A549 (cell line): ENCODE results near the gene NR2F2. TPM values are rescaled to one million over a fixed set of nuclear protein-coding genes. Genes with fewer than 3 reads are reported as not detected.

ENCODE experiments used
- ATAC-seq, 2 experiments: fragments of 200-7000 bp in 1 of 2; fragments of >200 bp in 1 of 2; cut with Nextera tagmentation in 1 of 2; cut with Tn5 transposase in 1 of 2; 3 replicates each; pipeline versions ENCODE4 v1.8.0 to v1.9.1; 2018 to 2020; ENCODE audit warnings: mild to moderate bottlenecking in 1 of 2, moderate library complexity in 1 of 2
- CTCF ChIA-PET: fragments of 300-600 bp; sonication (Branson Sonifier 250); formaldehyde crosslinking; extraction: SDS; loops from one replicate; lab custom pipeline; 2021; ENCODE audit warnings: antibody characterized with exemption, inconsistent platforms; lab: Yijun Ruan, JAX
- POLR2A ChIA-PET: fragments of 350-600 bp; formaldehyde crosslinking; extraction: SDS; loops from one replicate; lab custom pipeline; 2021; ENCODE audit warnings: antibody characterized with exemption, inconsistent platforms; lab: Yijun Ruan, JAX
- DNase-seq, 2 experiments: peaks; one replicate each; pipeline versions ENCODE4 v3.0.0 to v3.0.0-alpha.2; 2011 to 2016; ENCODE audit warnings: low read depth in 1 of 2, low spot score in 1 of 2
- FAIRE-seq: peaks from 2 replicates; lab custom pipeline; 2011; peaks lifted over from hg19 to GRCh38; lab: Jason Lieb, UNC
- H3K27ac ChIP-seq, 2 experiments: fragments of >200 bp; sonication (Bioruptor Twin); formaldehyde crosslinking; 3 replicates each; pipeline ENCODE4 v1.5.1; 2016 to 2017
- H3K4me1 ChIP-seq: fragments of >200 bp; sonication (Bioruptor Twin); formaldehyde crosslinking; 3 replicates; pipeline ENCODE4 v1.6.1; 2016
- H3K4me2 ChIP-seq: fragments of >200 bp; sonication (Bioruptor Twin); formaldehyde crosslinking; 3 replicates; pipeline ENCODE4 v1.6.1; 2016
- H3K4me3 ChIP-seq: fragments of >200 bp; sonication (Bioruptor Twin); formaldehyde crosslinking; 3 replicates; pipeline ENCODE4 v1.5.1; 2016
- H3K9me3 ChIP-seq: fragments of >200 bp; sonication (Bioruptor Twin); formaldehyde crosslinking; 3 replicates; pipeline ENCODE4 v1.6.1; 2016
- CBX8 ChIP-seq: fragments of 200-600 bp; sonication (generic); IDR thresholded peaks from 2 replicates; pipeline ENCODE4 v1.6.1; 2016
- CHD2 ChIP-seq: fragments of 150-350 bp; IDR thresholded peaks from 2 replicates; pipeline ENCODE4 v1.6.1; 2014; ENCODE audit warnings: low read length; ENCODE audit not compliant: partially characterized antibody
- CHD4 ChIP-seq: fragments of 200-600 bp; sonication (generic); IDR thresholded peaks from 2 replicates; pipeline ENCODE4 v1.6.1; 2016; ENCODE audit warnings: antibody characterized with exemption, mild to moderate bottlenecking, borderline replicate concordance
- EHF ChIP-seq: fragments of 250-450 bp; sonication (Bioruptor Pico); IDR thresholded peaks from 2 replicates; pipeline ENCODE4 v1.5.0; 2020; ENCODE audit warnings: mild to moderate bottlenecking
- EHMT2 ChIP-seq: fragments of 200-600 bp; sonication (generic); IDR thresholded peaks from 2 replicates; pipeline ENCODE4 v1.6.1; 2016; ENCODE audit warnings: antibody characterized with exemption, low read depth, mild to moderate bottlenecking, moderate library complexity
- FOSB ChIP-seq: fragments of 250-450 bp; sonication (Bioruptor Pico); IDR thresholded peaks from 2 replicates; pipeline ENCODE4 v1.5.0; 2020; ENCODE audit warnings: mild to moderate bottlenecking, moderate library complexity
- FOXS1 ChIP-seq: fragments of 250-450 bp; sonication (Bioruptor Pico); IDR thresholded peaks from 2 replicates; pipeline ENCODE4 v1.5.0; 2020; ENCODE audit warnings: mild to moderate bottlenecking, moderate library complexity
- GATA3 ChIP-seq: IDR thresholded peaks from 2 replicates; pipeline ENCODE4 v1.6.1; 2012; ENCODE audit warnings: borderline replicate concordance
- HDAC2 ChIP-seq: fragments of 200-600 bp; sonication (generic); IDR thresholded peaks from 2 replicates; pipeline ENCODE4 v1.6.1; 2016
- HOXA7 ChIP-seq: fragments of 250-450 bp; sonication (Bioruptor Pico); IDR thresholded peaks from 2 replicates; pipeline ENCODE4 v1.5.0; 2020; ENCODE audit warnings: mild to moderate bottlenecking, moderate library complexity
- HOXB13 ChIP-seq: fragments of 250-450 bp; sonication (Bioruptor Pico); IDR thresholded peaks from 2 replicates; pipeline ENCODE4 v1.5.0; 2020; ENCODE audit warnings: low read depth, mild to moderate bottlenecking, moderate library complexity
- JUN ChIP-seq, 2 experiments: fragments of >200 bp; sonication (Bioruptor Twin); formaldehyde crosslinking; IDR thresholded peaks; 2 replicates in 1 of 2; 3 replicates in 1 of 2; pipeline ENCODE4 v1.6.1; 2016 to 2017
- JUNB ChIP-seq: fragments of >200 bp; sonication (Bioruptor Twin); formaldehyde crosslinking; IDR thresholded peaks from 2 replicates; pipeline ENCODE4 v1.6.1; 2016
- MAFK ChIP-seq: fragments of 450-650 bp; IDR thresholded peaks from 2 replicates; pipeline ENCODE4 v1.6.1; 2014; ENCODE audit not compliant: partially characterized antibody
- NR3C1 ChIP-seq: fragments of >200 bp; sonication (Bioruptor Twin); formaldehyde crosslinking; IDR thresholded peaks from 3 replicates; pipeline ENCODE4 v1.6.1; 2017
- POLR2A ChIP-seq: IDR thresholded peaks from 2 replicates; pipeline ENCODE4 v1.6.1; 2012; ENCODE audit warnings: mild to moderate bottlenecking, low read length
- POLR2AphosphoS2 ChIP-seq: conservative IDR thresholded peaks from 2 replicates; pipeline ENCODE4 v1.6.1; 2012; ENCODE audit warnings: low read length, improper control_type of control experiment, inconsistent platforms
- RFX5 ChIP-seq: fragments of 450-650 bp; IDR thresholded peaks from 2 replicates; pipeline ENCODE4 v1.7.1; 2014; ENCODE audit warnings: antibody characterized with exemption, mild to moderate bottlenecking, moderate library complexity
- SMC3 ChIP-seq: fragments of >200 bp; sonication (Bioruptor Twin); formaldehyde crosslinking; IDR thresholded peaks from 3 replicates; pipeline ENCODE4 v1.6.1; 2018; ENCODE audit warnings: inconsistent platforms
- SREBF2 ChIP-seq: fragments of 450-650 bp; IDR thresholded peaks from 2 replicates; pipeline ENCODE4 v1.6.1; 2014; ENCODE audit warnings: mild to moderate bottlenecking, moderate library complexity
- ZC3H11A ChIP-seq: fragments of 450-650 bp; IDR thresholded peaks from 2 replicates; pipeline ENCODE4 v1.6.1; 2014; ENCODE audit warnings: antibody characterized with exemption, mild to moderate bottlenecking
- ZFP36 ChIP-seq: fragments of 450-650 bp; IDR thresholded peaks from 2 replicates; pipeline ENCODE4 v1.6.1; 2014; ENCODE audit warnings: borderline replicate concordance; ENCODE audit not compliant: partially characterized antibody
- ZNF302 ChIP-seq: fragments of 250-450 bp; sonication (Bioruptor Pico); IDR thresholded peaks from 2 replicates; pipeline ENCODE4 v1.9.0; 2021; ENCODE audit warnings: inconsistent platforms, mild to moderate bottlenecking, moderate library complexity
- WGBS: methylation state at CpG from one replicate; pipeline ENCODE4 v1.1.6; 2017; ENCODE audit errors: missing lambda C conversion rate; 5-methylcytosine and 5-hydroxymethylcytosine counted together
- polyA plus RNA-seq, 4 experiments: library from polyadenylated mRNA; depleted of rRNA in 3 of 4; stranded (reverse); fragments of >200 nt; fragmentation: RNase III in 1 of 4; extraction: RNeasy Plus Mini Kit Qiagen cat#74134 plus additional on column Dnase treatment in 1 of 4; gene quantifications; 2 replicates in 3 of 4; 3 replicates in 1 of 4; pipeline ENCODE4 v1.2.3, GENCODE V29; 2011 to 2017
- TF ChIP-seq, protein P1 (sequence below): fragments of >200 bp; sonication (Bioruptor Twin); formaldehyde crosslinking; IDR thresholded peaks from 3 replicates; pipeline ENCODE4 v1.5.1; 2016
- TF ChIP-seq, protein P2 (sequence below): fragments of 450-650 bp; IDR thresholded peaks from 2 replicates; pipeline ENCODE4 v1.6.1; 2014; ENCODE audit warnings: antibody characterized with exemption
- TF ChIP-seq, protein P3 (sequence below): fragments of 250-450 bp; sonication (Bioruptor Pico); IDR thresholded peaks from 2 replicates; pipeline ENCODE4 v1.5.0; 2020; ENCODE audit warnings: low read depth, mild to moderate bottlenecking, moderate library complexity
- TF ChIP-seq, protein P4 (sequence below): fragments of 200-600 bp; sonication (generic); IDR thresholded peaks from 2 replicates; pipeline ENCODE4 v1.6.1; 2016; ENCODE audit warnings: antibody characterized with exemption, mild to moderate bottlenecking, moderate library complexity
- TF ChIP-seq, protein P5 (sequence below): fragments of 250-450 bp; sonication (Bioruptor Pico); IDR thresholded peaks from 2 replicates; pipeline ENCODE4 v1.5.0; 2021; ENCODE audit warnings: mild to moderate bottlenecking, moderate library complexity, borderline replicate concordance

Gene NR2F2
- polyA plus RNA-seq, 2 of the 4 experiments (the other 2 are of a cell fraction), result 11.8 to 15.7 TPM

DNA sequence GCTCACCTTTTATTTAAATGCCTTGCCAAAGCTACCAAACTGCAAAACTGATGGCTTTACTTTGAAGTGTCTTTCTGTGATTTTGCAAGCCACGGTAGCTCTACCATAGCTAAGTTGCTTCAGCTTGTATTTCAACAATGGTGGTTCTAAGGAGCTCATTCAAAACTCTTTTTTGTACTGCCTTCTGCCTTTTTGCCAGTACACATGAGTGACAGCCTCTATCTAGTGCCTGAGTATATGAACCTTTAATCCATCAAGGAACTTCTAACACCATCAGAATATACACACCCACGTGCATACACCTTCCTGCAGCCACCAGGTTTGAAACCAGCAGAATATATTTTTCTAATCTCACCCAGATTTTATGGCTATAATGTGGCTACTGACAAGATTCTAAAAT is 10.4 kb upstream of the NR2F2 start:
- Histone ChIP-seq H3K4me1 (peaks cover 3% of the 10 kb centered on the region; the same call in 2 of the 3 replicates), H3K9me3 (no peaks in the 10 kb centered on the region), H3K27ac (no peak overlapping the region), H3K4me2 (no peak overlapping the region), H3K4me3 (no peak overlapping the region)
- FAIRE-seq (no peak), DNase-seq (no peak), ATAC-seq (no peak)
- TF ChIP-seq ZFP36 (no peak), FOSB (no peak), SMC3 (no peak), NR3C1 (no peak), ZNF302 (CRISPR knock-in tag) (no peak), POLR2A (no peak), CHD2 (no peak), CBX8 (no peak), RFX5 (no peak), EHF (no peak), JUNB (no peak), SREBF2 (no peak), EHMT2 (no peak), POLR2AphosphoS2 (no peak), HOXB13 (CRISPR knock-in tag) (no peak)
- TF ChIP-seq, protein P1, sequence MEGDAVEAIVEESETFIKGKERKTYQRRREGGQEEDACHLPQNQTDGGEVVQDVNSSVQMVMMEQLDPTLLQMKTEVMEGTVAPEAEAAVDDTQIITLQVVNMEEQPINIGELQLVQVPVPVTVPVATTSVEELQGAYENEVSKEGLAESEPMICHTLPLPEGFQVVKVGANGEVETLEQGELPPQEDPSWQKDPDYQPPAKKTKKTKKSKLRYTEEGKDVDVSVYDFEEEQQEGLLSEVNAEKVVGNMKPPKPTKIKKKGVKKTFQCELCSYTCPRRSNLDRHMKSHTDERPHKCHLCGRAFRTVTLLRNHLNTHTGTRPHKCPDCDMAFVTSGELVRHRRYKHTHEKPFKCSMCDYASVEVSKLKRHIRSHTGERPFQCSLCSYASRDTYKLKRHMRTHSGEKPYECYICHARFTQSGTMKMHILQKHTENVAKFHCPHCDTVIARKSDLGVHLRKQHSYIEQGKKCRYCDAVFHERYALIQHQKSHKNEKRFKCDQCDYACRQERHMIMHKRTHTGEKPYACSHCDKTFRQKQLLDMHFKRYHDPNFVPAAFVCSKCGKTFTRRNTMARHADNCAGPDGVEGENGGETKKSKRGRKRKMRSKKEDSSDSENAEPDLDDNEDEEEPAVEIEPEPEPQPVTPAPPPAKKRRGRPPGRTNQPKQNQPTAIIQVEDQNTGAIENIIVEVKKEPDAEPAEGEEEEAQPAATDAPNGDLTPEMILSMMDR, result no peak
- TF ChIP-seq, protein P2, sequence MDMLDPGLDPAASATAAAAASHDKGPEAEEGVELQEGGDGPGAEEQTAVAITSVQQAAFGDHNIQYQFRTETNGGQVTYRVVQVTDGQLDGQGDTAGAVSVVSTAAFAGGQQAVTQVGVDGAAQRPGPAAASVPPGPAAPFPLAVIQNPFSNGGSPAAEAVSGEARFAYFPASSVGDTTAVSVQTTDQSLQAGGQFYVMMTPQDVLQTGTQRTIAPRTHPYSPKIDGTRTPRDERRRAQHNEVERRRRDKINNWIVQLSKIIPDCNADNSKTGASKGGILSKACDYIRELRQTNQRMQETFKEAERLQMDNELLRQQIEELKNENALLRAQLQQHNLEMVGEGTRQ, result no peak
- TF ChIP-seq, protein P3, sequence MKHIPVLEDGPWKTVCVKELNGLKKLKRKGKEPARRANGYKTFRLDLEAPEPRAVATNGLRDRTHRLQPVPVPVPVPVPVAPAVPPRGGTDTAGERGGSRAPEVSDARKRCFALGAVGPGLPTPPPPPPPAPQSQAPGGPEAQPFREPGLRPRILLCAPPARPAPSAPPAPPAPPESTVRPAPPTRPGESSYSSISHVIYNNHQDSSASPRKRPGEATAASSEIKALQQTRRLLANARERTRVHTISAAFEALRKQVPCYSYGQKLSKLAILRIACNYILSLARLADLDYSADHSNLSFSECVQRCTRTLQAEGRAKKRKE, result no peak
- TF ChIP-seq, protein P4, sequence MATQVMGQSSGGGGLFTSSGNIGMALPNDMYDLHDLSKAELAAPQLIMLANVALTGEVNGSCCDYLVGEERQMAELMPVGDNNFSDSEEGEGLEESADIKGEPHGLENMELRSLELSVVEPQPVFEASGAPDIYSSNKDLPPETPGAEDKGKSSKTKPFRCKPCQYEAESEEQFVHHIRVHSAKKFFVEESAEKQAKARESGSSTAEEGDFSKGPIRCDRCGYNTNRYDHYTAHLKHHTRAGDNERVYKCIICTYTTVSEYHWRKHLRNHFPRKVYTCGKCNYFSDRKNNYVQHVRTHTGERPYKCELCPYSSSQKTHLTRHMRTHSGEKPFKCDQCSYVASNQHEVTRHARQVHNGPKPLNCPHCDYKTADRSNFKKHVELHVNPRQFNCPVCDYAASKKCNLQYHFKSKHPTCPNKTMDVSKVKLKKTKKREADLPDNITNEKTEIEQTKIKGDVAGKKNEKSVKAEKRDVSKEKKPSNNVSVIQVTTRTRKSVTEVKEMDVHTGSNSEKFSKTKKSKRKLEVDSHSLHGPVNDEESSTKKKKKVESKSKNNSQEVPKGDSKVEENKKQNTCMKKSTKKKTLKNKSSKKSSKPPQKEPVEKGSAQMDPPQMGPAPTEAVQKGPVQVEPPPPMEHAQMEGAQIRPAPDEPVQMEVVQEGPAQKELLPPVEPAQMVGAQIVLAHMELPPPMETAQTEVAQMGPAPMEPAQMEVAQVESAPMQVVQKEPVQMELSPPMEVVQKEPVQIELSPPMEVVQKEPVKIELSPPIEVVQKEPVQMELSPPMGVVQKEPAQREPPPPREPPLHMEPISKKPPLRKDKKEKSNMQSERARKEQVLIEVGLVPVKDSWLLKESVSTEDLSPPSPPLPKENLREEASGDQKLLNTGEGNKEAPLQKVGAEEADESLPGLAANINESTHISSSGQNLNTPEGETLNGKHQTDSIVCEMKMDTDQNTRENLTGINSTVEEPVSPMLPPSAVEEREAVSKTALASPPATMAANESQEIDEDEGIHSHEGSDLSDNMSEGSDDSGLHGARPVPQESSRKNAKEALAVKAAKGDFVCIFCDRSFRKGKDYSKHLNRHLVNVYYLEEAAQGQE, result no peak
- POLR2A ChIA-PET, result no interaction called here
- WGBS, result 81% methylated on average over 2 of the region's 2 CpGs
- CTCF ChIA-PET, result interaction anchor here (2.4 kb wide), 1 partner anchor 26 kb away, joined by 12 read pairs; no protein-coding TSS in a partner anchor

DNA sequence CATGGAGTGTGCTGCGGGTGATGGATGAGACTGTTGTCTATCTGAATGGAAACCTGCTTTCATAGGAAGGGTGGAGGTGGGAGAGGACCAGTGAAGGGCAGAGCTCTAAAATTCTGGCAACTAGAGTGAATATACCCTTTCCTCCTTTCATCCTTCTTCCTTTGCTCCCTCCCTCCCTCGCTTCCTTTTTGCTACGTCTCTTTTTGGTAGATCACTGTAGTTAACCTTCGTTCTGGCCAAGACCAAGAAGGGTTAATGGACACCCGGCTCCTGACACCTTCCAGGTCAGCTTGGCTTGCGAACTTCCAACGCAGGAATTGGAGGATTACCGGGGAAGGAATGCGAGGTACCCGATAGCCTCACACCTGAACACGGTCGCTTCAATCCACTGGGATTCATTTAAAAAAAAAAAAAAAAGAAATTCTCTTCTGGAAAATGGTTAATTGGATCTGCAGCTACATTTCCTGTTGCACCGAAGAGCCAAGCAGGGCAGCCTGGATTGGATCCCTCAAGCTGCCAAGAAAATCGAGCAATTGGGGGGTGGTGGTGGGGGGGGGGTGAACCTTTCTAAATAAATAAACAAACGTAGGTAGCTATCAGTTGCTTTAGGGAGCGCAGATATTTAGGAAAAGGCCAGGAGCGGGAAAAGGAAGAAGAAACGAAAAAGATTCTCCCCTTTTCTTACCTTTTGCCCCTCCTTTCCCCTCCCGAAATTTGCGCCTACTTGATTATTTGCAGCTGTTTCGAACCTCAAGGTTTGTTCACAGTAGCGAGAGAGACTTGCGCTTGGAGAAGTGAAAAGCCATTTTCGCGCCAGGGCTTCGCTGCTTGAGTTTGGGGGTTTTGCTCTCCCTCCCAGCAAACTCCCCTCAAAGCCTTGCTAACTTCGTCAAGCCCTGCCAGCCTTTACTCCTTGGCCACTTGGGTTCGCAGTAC is 9.5 kb upstream of the NR2F2 start:
- CTCF ChIA-PET, result interaction anchor here (0.6 to 2.6 kb wide), 4 partner anchors 8 to 170 kb away, joined by 4 to 12 read pairs (median 6); no protein-coding TSS in a partner anchor
- no peak for ATAC-seq
- H3K4me3 ChIP-seq, result no peak overlapping the region; the same call in 2 of the 3 replicates
- no peaks in the 10 kb centered on the region for H3K9me3 ChIP-seq
- H3K27ac ChIP-seq, result no peak overlapping the region
- H3K4me1 ChIP-seq, result peaks cover 11% of the 10 kb centered on the region
- DNase-seq, result no peak
- peak overlapping the region; percentile 64 for H3K4me2 ChIP-seq
- no peak for FAIRE-seq
- POLR2A ChIA-PET, result no interaction called here
- 84% methylated on average over 28 of the region's 28 CpGs for WGBS
- TF ChIP-seq HOXA7 (CRISPR knock-in tag), result no peak
- TF ChIP-seq POLR2AphosphoS2, result no peak
- no peak for TF ChIP-seq MAFK
- TF ChIP-seq, protein P5, sequence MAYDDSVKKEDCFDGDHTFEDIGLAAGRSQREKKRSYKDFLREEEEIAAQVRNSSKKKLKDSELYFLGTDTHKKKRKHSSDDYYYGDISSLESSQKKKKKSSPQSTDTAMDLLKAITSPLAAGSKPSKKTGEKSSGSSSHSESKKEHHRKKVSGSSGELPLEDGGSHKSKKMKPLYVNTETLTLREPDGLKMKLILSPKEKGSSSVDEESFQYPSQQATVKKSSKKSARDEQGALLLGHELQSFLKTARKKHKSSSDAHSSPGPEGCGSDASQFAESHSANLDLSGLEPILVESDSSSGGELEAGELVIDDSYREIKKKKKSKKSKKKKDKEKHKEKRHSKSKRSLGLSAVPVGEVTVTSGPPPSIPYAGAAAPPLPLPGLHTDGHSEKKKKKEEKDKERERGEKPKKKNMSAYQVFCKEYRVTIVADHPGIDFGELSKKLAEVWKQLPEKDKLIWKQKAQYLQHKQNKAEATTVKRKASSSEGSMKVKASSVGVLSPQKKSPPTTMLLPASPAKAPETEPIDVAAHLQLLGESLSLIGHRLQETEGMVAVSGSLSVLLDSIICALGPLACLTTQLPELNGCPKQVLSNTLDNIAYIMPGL (CRISPR knock-in tag), result no peak
- no peak for TF ChIP-seq GATA3
- no peak for TF ChIP-seq HDAC2
- no peak for TF ChIP-seq JUN (IDR thresholded peaks at IDR 0.05)
- TF ChIP-seq, protein P3, result no peak
- TF ChIP-seq FOXS1 (CRISPR knock-in tag), result no peak
- no peak for TF ChIP-seq JUNB
- TF ChIP-seq CHD4, result no peak
- TF ChIP-seq ZC3H11A, result no peak
